Gastrocnemius medialis (tissue), 4 donors: ENCODE data around the gene CHST10.

Source experiments
- CTCF ChIP-seq, 5 experiments: fragments of 450-650 bp in 3 of 5; fragments of 200-600 bp in 2 of 5; sonication (generic) in 2 of 5; IDR thresholded peaks in 4 of 5; conservative IDR thresholded peaks in 1 of 5; 1 replicate in 4 of 5; 2 replicates in 1 of 5; pipeline ENCODE4 v1.5.1; 2016 to 2019; ENCODE audit warnings: antibody characterized with exemption in 5 of 5, mild to moderate bottlenecking in 3 of 5, moderate library complexity in 3 of 5
- POLR2A ChIP-seq, 2 donors: fragments of 450-650 bp; IDR thresholded peaks; one replicate each; pipeline ENCODE4 v1.6.1; 2017; ENCODE audit warnings: antibody characterized with exemption in 2 of 2, mild to moderate bottlenecking in 2 of 2, moderate library complexity in 2 of 2

DNA sequence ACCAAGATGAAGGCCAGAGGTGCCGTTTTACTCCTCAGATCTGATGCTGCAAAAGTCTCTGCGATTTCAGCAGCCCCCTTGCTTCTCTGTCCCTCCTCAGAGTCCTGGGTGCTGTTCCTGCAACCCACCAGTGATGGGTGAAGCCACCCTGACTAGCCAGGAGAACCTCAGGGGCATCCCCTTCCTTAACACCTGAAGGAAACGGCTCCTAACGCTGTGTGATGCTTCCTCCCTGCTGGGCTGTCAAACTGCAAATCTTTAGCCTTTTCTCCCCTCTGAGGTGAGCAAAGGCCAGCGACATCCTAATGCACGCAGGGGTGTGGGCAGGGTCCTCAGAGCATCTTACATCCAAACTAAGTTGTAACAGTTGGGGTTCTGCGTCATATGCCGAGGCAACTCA, 24.8 kb downstream of the CHST10 start:
- no peak for TF ChIP-seq CTCF (IDR thresholded peaks at IDR 0.05 in 4 of 5, conservative IDR thresholded peaks at IDR 0.05 in 1 of 5)
- no peak for TF ChIP-seq POLR2A (IDR thresholded peaks at IDR 0.05)
